GM12875 (cell line): ENCODE results near the gene P2RX3.

ENCODE experiments used
- H3K4me3 ChIP-seq: one replicate; pipeline ENCODE4 v1.5.1; 2011; ENCODE audit warnings: low read depth, low read length, control low read depth
- CTCF ChIP-seq: IDR thresholded peaks from 2 replicates; pipeline ENCODE4 v1.5.1; 2011; ENCODE audit warnings: low read depth, mild to moderate bottlenecking, control low read depth, inconsistent platforms, low read length, moderate library complexity, borderline replicate concordance; ENCODE audit not compliant: insufficient read depth

The P2RX3 gene

DNA sequence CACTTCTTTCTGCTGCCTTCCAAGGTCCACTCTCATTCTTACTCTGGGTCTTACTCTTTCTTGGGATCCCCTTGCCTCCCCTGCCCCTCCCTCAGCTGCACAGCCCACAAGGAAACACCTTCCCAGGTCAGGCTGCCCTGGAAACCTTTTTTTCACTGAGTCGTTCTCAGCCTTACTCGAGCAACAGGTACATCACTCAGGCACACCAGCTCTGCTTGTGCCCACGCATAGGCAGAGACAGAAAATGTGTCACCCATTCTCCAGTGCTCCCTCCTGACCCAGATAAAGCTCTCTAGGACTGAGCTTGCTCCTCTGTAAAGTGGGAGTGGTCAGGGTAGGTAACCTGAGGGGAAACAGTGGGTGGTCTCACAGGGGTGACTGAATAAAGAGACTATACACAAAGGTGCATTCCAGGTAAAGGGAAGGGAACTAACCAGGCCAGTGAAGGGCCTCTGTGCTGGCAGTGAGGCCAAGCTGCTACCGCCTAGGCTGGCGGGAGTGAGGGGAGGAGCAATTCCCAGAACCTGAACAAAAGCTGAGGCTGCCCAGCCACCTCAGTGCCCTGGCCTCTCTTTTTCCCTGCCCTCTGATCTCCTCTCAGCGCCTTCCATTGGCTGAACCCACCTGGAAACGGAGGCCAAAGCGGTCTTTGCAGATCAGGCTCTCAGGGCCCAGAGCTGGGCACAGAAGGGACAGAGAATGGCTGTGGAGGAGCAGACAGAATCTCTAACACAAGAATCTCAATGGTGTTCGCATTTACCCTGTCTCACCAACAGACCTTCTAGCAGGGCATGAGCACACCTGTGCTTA is 26.9 kb downstream of the P2RX3 start:
- no peak overlapping the region for H3K4me3 ChIP-seq
- TF ChIP-seq CTCF: no peak

GRCh38 chr11:57368106-57368844 is 30.1 kb downstream of the P2RX3 start:
- TF ChIP-seq CTCF: no peak
- no peak overlapping the region for H3K4me3 ChIP-seq

- no peak overlapping the region for H3K4me3 ChIP-seq
- TF ChIP-seq CTCF: no peak
These were observed 30.7 kb downstream of the P2RX3 start for GRCh38 chr11:57368845-57369232.

DNA sequence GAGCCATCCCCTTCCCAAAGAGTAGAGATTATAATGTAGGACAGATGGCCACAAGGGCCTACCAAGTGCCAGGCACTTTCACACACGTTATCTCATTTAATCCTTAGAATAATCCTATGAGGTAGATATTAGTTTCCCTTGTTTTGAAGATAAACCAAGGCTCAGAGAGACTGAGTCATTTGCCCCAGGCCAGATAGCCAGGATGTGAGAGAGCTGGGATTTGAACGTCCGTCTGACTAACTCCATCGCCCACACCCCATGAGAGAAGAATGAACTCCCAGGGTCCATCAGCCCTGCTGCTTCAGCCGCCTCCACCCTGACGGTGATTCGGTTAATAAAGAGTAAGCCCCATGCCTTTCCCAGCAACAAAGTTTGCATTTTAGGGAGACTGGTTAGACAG is 32.1 kb downstream of the P2RX3 start:
- no peak for TF ChIP-seq CTCF
- no peak overlapping the region for H3K4me3 ChIP-seq

DNA sequence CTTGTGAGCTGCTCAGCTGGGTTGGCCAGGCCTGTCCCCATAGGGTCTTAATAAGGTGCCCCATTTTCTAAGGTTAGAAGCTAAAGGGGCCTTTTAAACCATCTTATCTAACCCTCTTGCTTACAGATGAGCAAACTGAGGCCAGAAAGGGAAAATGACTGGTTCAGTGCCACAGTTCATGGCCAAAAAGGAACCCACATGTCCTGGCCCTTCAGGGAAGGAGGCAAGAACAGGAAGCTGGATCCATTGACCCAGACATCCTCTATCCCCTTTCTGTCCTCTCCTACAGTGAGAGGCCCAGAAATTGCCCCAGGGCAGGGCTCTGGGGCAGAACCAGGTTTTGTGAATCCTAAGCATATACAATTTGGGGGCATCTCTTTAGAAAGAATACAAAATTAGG is 32.8 kb downstream of the P2RX3 start:
- TF ChIP-seq CTCF: no peak
- H3K4me3 ChIP-seq: no peak overlapping the region

DNA sequence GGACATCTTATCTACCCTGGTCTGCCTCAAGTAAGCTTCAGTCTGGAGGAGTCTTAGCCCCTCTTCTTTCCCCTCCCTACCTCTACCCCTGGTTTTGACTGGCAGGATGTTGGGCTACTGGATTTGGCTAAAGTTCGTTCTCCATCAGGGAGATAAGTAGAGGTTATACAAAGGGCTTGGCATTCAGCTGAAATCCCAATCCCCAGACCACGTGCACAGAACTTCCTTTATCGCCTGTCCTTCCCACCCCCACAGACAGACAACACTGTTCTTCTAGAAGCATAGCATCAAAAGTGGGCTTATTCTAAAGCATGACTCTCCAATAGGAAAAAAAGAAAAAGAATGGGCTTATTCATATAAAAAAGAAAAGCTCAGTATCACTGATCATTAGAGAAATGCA is 35.0 kb downstream of the P2RX3 start:
- no peak for TF ChIP-seq CTCF
- H3K4me3 ChIP-seq: no peak overlapping the region

GRCh38 chr11:57374966-57375365 is 36.8 kb downstream of the P2RX3 start:
- no peak for TF ChIP-seq CTCF

More at GRCh38 chr11:57374966-57375365, 36.8 kb downstream of the P2RX3 start:
- H3K4me3 ChIP-seq: no peak overlapping the region
